MM.1S (cell line): ENCODE measurements around the gene CHCHD3.

Source experiments
- CTCF ChIP-seq: fragments of 300-600 bp; sonication (generic); IDR thresholded peaks from 2 replicates; pipeline ENCODE4 v1.5.1; 2016; ENCODE audit warnings: antibody characterized with exemption, low read length, mixed read lengths
- EZH2 ChIP-seq: fragments of 300-600 bp; sonication (generic); optimal IDR thresholded peaks from 2 replicates; pipeline ENCODE3; 2017; ENCODE audit warnings: low read depth, mild to moderate bottlenecking, antibody characterized with exemption, low read length, mixed read lengths
- EZH2phosphoT487 ChIP-seq: fragments of 300-600 bp; sonication (generic); IDR thresholded peaks from 2 replicates; pipeline ENCODE4 v1.6.1; 2018; ENCODE audit warnings: antibody characterized with exemption, low read length

- TF ChIP-seq CTCF: no peak
- TF ChIP-seq EZH2: no peak
- TF ChIP-seq EZH2phosphoT487: no peak
These were observed 262.2 kb downstream of the CHCHD3 start for GRCh38 chr7:132819648-132820047.
